Activated T-helper 1 cell treated with anti-CD3 and anti-CD28 coated beads, Interleukin-12 subunit alpha, Interleukin-12 subunit beta, Interleukin-2, Interleukin-4 antibody, amounts not matched to agents 30 ng/mL and 10 ng/mL and 1 ng/mL, durations not matched to agents 14 hours and 24 hours and 36 hours (primary cell): Measurements from ENCODE around the gene ARHGAP6. TPM values are rescaled to one million over a fixed set of nuclear protein-coding genes. Genes with fewer than 3 reads are reported as not detected.
"Not testable (repeated sequence)": the region's sequence is repeated elsewhere in the genome, so short reads cannot be mapped to it uniquely, and the experiment has no call there.

ENCODE experiments used
- DNase-seq: peaks from one replicate; pipeline ENCODE4 v3.0.0; 2021; ENCODE audit warnings: low spot score
- H3K27ac Mint-ChIP-seq: one replicate; pipeline ENCODE4 v1.8.0; 2021; ENCODE audit warnings: mild to moderate bottlenecking, mixed read lengths
- H3K27me3 Mint-ChIP-seq: one replicate; pipeline ENCODE4 v1.8.0; 2022; ENCODE audit warnings: mild to moderate bottlenecking, moderate library complexity, mixed read lengths; ENCODE audit not compliant: insufficient read depth
- H3K36me3 Mint-ChIP-seq: one replicate; pipeline ENCODE4 v1.8.0; 2021; ENCODE audit warnings: low read depth, mixed read lengths
- H3K4me1 Mint-ChIP-seq: one replicate; pipeline ENCODE4 v1.8.0; 2021; ENCODE audit warnings: low read depth, mixed read lengths
- H3K4me3 Mint-ChIP-seq: one replicate; pipeline ENCODE4 v1.8.0; 2021; ENCODE audit warnings: mild to moderate bottlenecking, moderate library complexity, mixed read lengths
- H3K9me3 Mint-ChIP-seq: one replicate; pipeline ENCODE4 v1.8.0; 2021; ENCODE audit warnings: mixed read lengths
- intact Hi-C: fragments of 100-400 bp; cut with micrococcal nuclease; formaldehyde crosslinking; loops from one replicate; pipeline ENCODE4 v1.15.1; 2024
- total RNA-seq: library from RNA; stranded (reverse); gene quantifications from 2 replicates; pipeline ENCODE4 v1.2.3, GENCODE V29; 2022

Gene ARHGAP6
- total RNA-seq, 1 donor from 2014 or later, result not detected

DNA sequence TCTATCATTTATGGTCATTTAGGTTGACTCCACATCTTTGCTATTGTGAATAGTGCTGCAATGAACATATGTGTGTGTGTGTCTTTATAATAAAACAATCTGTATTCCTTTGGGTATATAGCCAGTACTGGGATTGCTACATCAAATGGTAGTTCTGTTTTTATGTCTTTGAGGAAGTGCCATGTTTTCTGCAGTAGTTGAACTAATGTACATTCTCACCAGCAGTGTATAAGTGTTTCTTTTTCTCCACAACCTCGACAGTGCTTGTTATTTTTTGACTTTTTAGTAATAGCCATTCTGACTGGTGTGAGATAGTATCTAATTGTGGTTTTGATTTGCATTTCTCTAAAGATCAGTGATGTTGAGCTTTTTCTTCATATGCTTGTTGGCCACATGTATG is 80.5 kb downstream of the ARHGAP6 start:
- Mint-ChIP-seq H3K27me3 (peaks cover 2% of the 10 kb centered on the region), H3K4me1 (no peaks in the 10 kb centered on the region), H3K27ac (no peak overlapping the region), H3K9me3 (no peaks in the 10 kb centered on the region), H3K36me3 (no peaks in the 10 kb centered on the region), H3K4me3 (no peak overlapping the region)
- intact Hi-C loops, result no loop called here
- DNase-seq, result no peak

DNA sequence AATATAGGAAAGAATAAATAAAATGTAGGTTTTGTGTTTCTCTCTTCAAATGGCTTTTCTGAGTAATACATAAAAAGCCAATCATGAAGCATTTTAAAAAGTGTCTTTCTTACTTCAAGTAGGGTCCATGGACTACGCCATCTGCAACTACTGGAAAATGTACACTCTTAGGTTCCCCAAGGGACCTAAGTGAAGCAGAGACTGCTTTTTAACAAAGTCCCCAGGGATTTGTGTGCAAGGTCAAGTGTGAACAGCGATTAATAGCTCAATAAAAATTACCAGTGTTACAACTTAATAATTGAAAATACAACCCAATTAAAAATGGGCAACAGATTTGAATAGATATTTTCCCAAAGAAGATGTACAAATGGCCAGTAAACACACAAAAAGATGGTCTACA is 84.9 kb downstream of the ARHGAP6 start:
- Mint-ChIP-seq H3K27ac (no peak overlapping the region), H3K4me1 (no peaks in the 10 kb centered on the region), H3K9me3 (no peaks in the 10 kb centered on the region), H3K36me3 (no peaks in the 10 kb centered on the region), H3K4me3 (no peak overlapping the region), H3K27me3 (no peaks in the 10 kb centered on the region)
- DNase-seq, result no peak
- intact Hi-C loops, result no loop called here

DNA sequence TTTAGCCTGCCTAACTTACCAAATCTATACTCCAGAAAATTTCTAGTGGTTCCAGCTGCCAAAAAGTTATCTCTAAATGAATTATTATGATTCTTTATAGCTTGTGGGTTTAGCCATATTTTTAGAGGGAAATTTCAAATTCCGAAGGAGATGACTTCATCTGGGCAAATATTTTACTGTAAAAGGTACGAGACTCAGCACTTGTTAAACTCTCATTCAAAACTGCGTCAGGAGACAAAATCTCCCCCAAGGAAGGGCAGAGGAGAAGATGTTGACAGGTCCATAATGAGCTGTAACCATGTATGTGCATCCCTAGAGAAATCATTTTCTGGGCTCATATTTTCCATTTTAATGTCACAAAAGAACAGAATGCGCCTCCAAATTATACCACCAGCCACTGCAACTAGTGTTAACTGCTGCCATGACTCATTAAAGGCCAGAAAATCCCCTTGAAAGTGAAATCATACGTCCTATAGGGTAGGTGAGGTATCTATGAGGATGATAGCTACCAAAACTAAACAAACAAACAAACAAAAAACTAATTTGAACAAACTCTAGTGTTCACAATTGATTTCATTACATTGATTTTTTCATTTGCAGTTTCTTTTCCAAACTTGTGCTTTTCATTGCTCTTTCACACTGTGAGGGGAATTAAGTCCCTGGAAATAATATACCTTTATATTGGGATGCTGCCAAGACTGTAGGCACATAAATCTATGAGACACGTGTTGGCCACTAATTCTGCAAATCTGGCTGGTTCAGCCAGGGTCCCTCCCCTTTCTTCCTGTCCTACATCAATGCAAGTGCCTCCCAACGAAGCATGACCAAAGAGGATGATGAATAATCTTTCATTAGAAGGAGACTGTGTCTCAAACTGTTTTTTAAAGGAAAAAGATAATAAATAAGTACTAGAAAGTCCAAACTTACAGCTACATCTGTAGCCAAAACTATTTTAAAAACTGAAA is 85.8 kb downstream of the ARHGAP6 start:
- Mint-ChIP-seq H3K27me3 (no peaks in the 10 kb centered on the region), H3K4me1 (no peaks in the 10 kb centered on the region), H3K27ac (no peak overlapping the region), H3K36me3 (no peaks in the 10 kb centered on the region), H3K4me3 (no peak overlapping the region), H3K9me3 (no peaks in the 10 kb centered on the region)
- DNase-seq, result no peak
- intact Hi-C loops, result no loop called here

DNA sequence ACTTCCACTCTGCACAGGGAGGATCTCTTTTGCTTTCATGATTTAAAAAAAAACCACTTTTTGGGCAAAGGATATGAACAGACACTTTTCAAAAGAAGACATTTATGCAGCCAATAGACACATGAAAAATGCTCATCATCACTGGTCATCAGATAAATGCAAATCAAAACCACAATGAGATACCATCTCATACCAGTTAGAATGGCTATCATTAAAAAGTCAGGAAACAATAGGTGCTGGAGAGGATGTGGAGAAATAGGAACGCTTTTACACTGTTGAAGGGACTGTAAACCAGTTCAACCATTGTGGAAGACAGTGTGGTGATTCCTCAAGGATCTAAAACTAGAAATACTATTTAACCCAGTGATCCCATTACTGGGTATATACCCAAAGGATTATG is 87.4 kb downstream of the ARHGAP6 start:
- H3K27ac Mint-ChIP-seq, DNase-seq, H3K4me3 Mint-ChIP-seq, intact Hi-C loops, H3K36me3 Mint-ChIP-seq, H3K4me1 Mint-ChIP-seq, H3K9me3 Mint-ChIP-seq, H3K27me3 Mint-ChIP-seq: not testable (repeated sequence)

DNA sequence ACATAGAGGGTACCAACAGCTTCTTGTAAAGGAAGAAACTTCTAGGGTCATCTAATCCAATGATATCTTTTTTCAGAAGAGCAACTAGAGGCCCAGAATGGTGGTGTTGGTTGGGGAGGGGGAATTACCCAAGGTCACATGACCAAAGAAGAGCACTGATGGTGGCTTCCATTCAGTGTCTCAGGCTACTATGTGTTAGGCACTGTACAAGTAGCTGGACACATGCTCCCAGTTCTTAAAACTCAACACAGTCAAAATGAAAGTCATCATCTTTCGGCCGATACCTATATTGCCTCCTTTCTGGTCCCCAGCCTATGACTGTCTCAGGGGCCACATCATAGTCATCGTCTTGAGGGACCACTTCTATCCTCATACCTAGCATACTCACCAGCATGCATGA is 88.1 kb downstream of the ARHGAP6 start:
- H3K27ac Mint-ChIP-seq, result no peak overlapping the region
- H3K27me3 Mint-ChIP-seq, result no peaks in the 10 kb centered on the region
- intact Hi-C loops, result no loop called here
- no peak overlapping the region for H3K4me3 Mint-ChIP-seq
- H3K9me3 Mint-ChIP-seq, result no peaks in the 10 kb centered on the region
- H3K36me3 Mint-ChIP-seq, result no peaks in the 10 kb centered on the region
- no peaks in the 10 kb centered on the region for H3K4me1 Mint-ChIP-seq
- no peak for DNase-seq

DNA sequence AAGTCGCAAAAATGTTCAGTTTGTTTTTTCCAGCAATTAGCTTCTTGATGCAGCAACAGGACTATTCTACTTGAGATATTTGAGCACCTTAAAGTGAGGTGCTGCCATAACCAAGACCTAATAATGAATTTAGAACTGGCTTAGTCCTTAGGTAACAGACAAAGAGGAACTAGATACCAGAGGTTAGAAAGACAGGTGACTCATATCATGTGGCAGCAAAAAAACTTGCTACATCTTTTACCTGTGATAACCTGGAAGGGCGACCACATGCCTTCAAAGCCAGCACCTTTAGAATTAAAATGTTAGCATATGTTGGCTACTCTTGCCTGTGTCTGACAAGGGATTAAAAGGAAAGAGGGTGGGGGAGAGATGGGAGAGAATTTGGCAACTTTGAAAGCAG is 90.4 kb downstream of the ARHGAP6 start:
- intact Hi-C loops, result no loop called here
- no peaks in the 10 kb centered on the region for H3K36me3 Mint-ChIP-seq
- no peak overlapping the region for H3K27ac Mint-ChIP-seq
- no peaks in the 10 kb centered on the region for H3K4me1 Mint-ChIP-seq
- H3K27me3 Mint-ChIP-seq, result no peaks in the 10 kb centered on the region
- no peak for DNase-seq
- no peak overlapping the region for H3K4me3 Mint-ChIP-seq
- H3K9me3 Mint-ChIP-seq, result no peaks in the 10 kb centered on the region

DNA sequence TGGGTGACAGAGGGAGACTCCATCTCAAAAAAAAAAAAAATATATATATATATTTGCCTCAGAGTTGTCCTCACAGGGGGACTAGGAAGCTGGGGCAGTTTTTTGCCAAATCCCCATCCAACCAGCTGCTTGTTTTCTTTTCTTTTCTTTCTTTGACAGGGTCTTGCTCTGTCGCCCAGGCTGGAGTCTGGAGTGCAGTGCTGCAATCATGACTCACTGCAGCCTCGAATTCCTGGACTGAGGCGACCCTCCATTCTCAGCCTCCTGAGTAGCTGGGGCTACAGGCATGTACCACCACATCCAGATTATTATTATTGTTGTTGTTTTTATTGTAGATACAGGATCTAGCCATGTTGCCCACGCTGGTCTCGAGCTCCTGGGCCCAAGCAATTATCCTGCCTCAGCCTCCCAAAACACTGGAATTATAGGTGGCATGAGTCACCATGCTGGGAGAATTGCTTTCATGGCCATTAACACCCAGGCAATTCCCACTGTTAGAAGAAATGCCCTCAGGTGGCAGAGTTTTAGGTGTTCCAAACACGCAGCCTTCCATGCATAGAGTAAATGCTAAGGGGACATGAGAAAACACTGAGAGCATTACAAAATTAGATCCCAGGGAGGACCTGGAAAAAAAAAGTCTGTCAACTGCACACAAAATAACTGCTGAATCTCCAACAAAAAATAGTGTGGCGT is 98.0 kb downstream of the ARHGAP6 start:
- Mint-ChIP-seq H3K36me3 (no peaks in the 10 kb centered on the region), H3K27ac (no peak overlapping the region), H3K27me3 (no peaks in the 10 kb centered on the region), H3K9me3 (no peaks in the 10 kb centered on the region), H3K4me3 (no peak overlapping the region), H3K4me1 (no peaks in the 10 kb centered on the region)
- no peak for DNase-seq
- intact Hi-C loops, result no loop called here

DNA sequence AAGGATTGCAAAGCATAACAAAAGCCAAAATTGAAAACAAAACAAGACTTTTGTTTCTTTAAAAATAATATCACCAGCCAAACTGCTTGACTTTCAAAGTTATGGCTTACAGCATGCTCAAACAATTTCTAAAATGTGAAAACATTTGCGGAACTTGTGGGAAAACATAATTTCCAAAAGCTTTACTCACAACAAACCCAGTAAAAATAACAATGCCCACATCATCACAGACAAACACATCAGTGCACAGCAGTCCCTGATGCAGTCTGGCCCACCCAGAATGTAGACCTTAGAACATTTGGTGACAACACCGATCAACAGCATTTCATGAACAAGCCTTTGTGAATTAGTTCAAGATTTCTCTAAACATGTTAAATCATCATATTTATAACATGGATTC is 98.9 kb downstream of the ARHGAP6 start:
- Mint-ChIP-seq H3K4me3 (no peak overlapping the region), H3K36me3 (no peaks in the 10 kb centered on the region), H3K27me3 (peaks cover 2% of the 10 kb centered on the region), H3K27ac (no peak overlapping the region), H3K4me1 (no peaks in the 10 kb centered on the region), H3K9me3 (no peaks in the 10 kb centered on the region)
- intact Hi-C loops, result no loop called here
- no peak for DNase-seq

DNA sequence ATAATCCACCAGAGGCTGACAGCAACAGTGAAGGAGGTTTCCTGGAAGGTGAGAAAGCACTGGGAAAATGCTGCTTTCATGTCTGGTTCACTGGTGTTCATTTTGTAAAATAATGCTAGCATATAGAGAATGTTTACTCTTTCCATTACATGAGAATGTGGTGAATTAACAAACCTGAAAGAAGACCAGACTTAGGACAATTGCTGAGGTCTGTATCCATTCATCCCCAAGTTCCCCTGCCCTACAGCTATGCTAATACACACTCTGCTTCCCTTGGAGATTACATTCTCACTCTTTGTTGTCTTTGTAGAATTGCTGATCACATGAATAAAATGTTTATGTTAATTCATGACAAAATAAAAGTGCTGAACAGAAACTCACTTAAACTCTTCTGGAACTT is 99.5 kb downstream of the ARHGAP6 start:
- Mint-ChIP-seq H3K36me3 (no peaks in the 10 kb centered on the region), H3K4me1 (no peaks in the 10 kb centered on the region), H3K4me3 (no peak overlapping the region), H3K27ac (no peak overlapping the region), H3K9me3 (no peaks in the 10 kb centered on the region), H3K27me3 (peaks cover 2% of the 10 kb centered on the region)
- intact Hi-C loops, result no loop called here
- no peak for DNase-seq

DNA sequence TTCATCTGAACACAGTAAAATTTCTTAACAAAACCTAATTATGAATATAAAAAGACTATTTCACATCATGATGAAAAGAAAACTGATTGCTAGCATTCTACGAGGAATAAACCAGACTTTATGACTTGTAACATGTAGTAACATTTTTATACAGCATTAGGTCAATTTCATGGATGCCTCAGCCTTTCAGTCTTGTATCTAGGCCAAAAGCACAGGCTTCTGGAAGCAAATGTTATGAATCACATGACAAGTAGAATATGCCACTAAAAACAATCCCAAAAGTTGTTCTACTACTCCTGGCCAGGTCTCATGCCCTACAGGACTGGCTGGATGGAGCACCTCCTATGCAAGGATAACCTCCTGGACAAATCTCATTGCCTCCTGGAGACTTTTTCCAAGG is 101.2 kb downstream of the ARHGAP6 start:
- Mint-ChIP-seq H3K4me3 (no peak overlapping the region), H3K36me3 (no peaks in the 10 kb centered on the region), H3K27me3 (peaks cover 2% of the 10 kb centered on the region), H3K9me3 (no peaks in the 10 kb centered on the region), H3K27ac (no peak overlapping the region), H3K4me1 (no peaks in the 10 kb centered on the region)
- DNase-seq, result no peak
- intact Hi-C loops, result no loop called here

DNA sequence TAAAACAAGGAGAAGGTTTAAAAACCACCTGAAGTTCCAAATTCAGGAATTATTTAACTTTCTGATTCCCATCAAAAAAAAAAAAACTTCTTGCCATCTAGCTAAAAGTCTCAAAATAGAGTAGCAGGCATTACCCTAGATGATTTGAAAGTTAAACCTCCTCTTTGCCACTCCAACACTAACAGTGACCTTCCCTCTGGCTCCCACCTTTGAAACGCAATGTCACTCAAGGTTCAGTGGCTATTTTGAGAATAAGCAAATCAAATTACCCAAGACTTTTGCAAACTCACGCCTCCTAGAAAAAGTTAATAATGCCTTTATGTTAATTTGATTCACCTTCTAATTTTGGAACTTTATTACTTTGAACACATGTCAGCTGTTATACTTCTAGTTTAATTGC is 103.2 kb downstream of the ARHGAP6 start:
- intact Hi-C loops, result no loop called here
- no peaks in the 10 kb centered on the region for H3K36me3 Mint-ChIP-seq
- H3K9me3 Mint-ChIP-seq, result no peaks in the 10 kb centered on the region
- no peak for DNase-seq
- no peak overlapping the region for H3K27ac Mint-ChIP-seq
- no peaks in the 10 kb centered on the region for H3K4me1 Mint-ChIP-seq
- H3K27me3 Mint-ChIP-seq, result peaks cover 2% of the 10 kb centered on the region
- H3K4me3 Mint-ChIP-seq, result no peak overlapping the region

DNA sequence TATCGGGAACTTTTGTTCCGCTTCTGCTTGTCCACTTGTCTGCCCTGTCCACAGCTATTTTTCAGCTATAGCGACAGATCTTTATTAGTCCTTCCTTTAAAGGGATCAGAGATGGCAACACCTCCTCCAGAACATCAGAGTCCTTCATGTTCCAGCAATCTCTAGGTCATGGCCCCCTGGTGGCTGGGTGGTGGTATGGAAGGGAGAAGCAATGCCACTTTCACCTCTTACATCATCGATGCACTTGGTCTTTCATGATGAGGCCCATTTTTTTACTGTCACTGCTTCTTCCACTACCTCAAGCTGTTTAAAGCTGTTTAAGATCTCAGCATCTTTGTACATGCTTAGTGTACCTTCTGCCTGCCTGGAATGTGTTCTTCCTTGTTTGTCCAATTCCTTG is 106.7 kb downstream of the ARHGAP6 start:
- DNase-seq, result peak; percentile 0
- no peak overlapping the region for H3K4me3 Mint-ChIP-seq
- no peaks in the 10 kb centered on the region for H3K36me3 Mint-ChIP-seq
- H3K27ac Mint-ChIP-seq, result no peak overlapping the region
- H3K27me3 Mint-ChIP-seq, result peaks cover 3% of the 10 kb centered on the region
- intact Hi-C loops, result no loop called here
- no peaks in the 10 kb centered on the region for H3K9me3 Mint-ChIP-seq
- no peaks in the 10 kb centered on the region for H3K4me1 Mint-ChIP-seq

DNA sequence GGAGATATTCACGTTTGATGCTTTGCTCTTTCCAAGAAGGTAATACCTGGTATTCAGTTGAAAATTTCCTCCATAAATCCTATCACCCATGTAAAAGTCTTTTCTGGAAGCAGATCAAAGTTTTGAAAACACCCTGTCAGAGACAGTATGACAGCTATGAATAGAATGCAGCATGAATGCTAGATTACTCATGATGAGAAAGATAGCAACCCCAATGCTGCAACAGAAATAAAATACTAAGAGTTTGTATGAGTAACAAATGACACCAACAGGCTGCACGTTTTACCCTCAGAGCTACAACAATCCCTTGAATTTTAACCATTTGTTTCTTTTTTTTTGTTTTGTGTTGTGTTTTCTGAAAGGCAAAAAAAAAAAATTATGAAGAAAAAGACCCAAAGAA is 108.6 kb downstream of the ARHGAP6 start:
- Mint-ChIP-seq H3K27ac (no peak overlapping the region), H3K9me3 (no peaks in the 10 kb centered on the region), H3K27me3 (peaks cover 5% of the 10 kb centered on the region), H3K4me3 (no peak overlapping the region), H3K36me3 (no peaks in the 10 kb centered on the region), H3K4me1 (no peaks in the 10 kb centered on the region)
- DNase-seq, result no peak
- intact Hi-C loops, result no loop called here
